Activated B cell treated with CpG ODN at 0.5 μM for 24 hours (primary cell): ENCODE data around the gene EPHA5. TPM values are rescaled to one million over a fixed set of nuclear protein-coding genes. Genes with fewer than 3 reads are reported as not detected.

ENCODE experiments used
- ATAC-seq: fragments of 200-7000 bp; cut with Tn5 transposase; one replicate; pipeline ENCODE4 v1.10.0; 2021; ENCODE audit warnings: low read depth, mild to moderate bottlenecking, moderate library complexity
- CTCF ChIA-PET: fragments of 350-600 bp; sonication (Branson Sonifier 250); formaldehyde crosslinking; loops from one replicate; lab custom pipeline; 2021; ENCODE audit warnings: antibody characterized with exemption; lab: Charles Lee
- POLR2A ChIA-PET: fragments of 350-600 bp; sonication (Branson Sonifier 250); formaldehyde crosslinking; loops from one replicate; lab custom pipeline; 2021; ENCODE audit warnings: antibody characterized with exemption; lab: Charles Lee
- DNase-seq: peaks from one replicate; pipeline ENCODE4 v3.0.0; 2022
- H3K27ac Mint-ChIP-seq: one replicate; pipeline ENCODE4 v1.8.0; 2020; ENCODE audit warnings: mixed read lengths
- H3K27me3 Mint-ChIP-seq: one replicate; pipeline ENCODE4 v1.8.0; 2021; ENCODE audit warnings: mixed read lengths
- H3K36me3 Mint-ChIP-seq: one replicate; pipeline ENCODE4 v1.8.0; 2021; ENCODE audit warnings: low read depth, mixed read lengths
- H3K4me1 Mint-ChIP-seq: one replicate; pipeline ENCODE4 v1.8.0; 2021; ENCODE audit warnings: mixed read lengths
- H3K4me3 Mint-ChIP-seq: one replicate; pipeline ENCODE4 v1.8.0; 2020; ENCODE audit warnings: mild to moderate bottlenecking, mixed read lengths
- H3K9me3 Mint-ChIP-seq: one replicate; pipeline ENCODE4 v1.8.0; 2020; ENCODE audit warnings: mixed read lengths
- intact Hi-C: fragments of 100-400 bp; cut with micrococcal nuclease; formaldehyde crosslinking; loops from one replicate; pipeline ENCODE4 v1.15.1; 2024
- total RNA-seq: library from RNA; stranded (reverse); gene quantifications from 2 replicates; pipeline ENCODE4 v1.2.3, GENCODE V29; 2022
- TF ChIP-seq, protein P1 (sequence below): fragments of 200-600 bp; IDR thresholded peaks from one replicate; pipeline ENCODE4 v1.8.0; 2022; ENCODE audit warnings: antibody characterized with exemption, mild to moderate bottlenecking

The EPHA5 gene
- total RNA-seq, 1 donor from 2014 or later = not detected

DNA sequence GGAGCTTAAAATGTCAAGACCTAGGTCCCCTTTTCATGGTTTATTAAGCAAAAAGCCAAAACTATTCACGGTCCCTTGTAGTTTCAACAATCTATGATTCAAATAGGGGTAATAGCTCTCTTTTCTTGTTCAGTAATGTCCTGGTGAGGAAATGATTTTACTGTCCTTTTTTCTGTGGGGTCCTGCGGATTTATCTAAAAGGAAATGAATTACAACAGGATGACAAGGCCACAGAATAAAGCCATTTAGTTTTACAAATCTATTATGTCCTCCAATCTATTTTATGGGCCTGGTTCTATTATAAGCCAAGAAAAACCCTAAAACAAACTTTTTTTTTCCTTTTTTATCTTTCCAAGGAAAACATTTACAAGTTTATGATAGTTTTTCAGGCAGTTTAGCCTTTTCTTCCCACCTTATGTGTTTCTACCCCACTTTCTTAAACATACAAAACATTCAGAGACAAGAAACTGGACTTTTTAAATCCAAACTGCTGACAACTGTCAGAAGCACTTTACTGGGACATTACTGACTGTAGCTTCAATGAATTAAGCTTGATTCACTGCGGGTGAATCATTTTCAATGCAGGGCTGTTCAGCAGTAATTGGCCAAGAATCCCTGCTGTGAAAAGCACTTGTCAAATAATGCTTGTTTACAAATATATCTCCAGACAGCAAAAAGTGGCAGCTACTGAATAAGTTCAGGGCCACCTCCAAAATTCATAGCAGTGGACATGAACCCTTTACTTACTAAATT lies 4.3 kb downstream of the EPHA5 start:
- ChIA-PET CTCF (no interaction called here), POLR2A (no interaction called here)
- no peaks in the 10 kb centered on the region for H3K4me1 Mint-ChIP-seq
- no peak overlapping the region for H3K4me3 Mint-ChIP-seq
- TF ChIP-seq, protein P1, sequence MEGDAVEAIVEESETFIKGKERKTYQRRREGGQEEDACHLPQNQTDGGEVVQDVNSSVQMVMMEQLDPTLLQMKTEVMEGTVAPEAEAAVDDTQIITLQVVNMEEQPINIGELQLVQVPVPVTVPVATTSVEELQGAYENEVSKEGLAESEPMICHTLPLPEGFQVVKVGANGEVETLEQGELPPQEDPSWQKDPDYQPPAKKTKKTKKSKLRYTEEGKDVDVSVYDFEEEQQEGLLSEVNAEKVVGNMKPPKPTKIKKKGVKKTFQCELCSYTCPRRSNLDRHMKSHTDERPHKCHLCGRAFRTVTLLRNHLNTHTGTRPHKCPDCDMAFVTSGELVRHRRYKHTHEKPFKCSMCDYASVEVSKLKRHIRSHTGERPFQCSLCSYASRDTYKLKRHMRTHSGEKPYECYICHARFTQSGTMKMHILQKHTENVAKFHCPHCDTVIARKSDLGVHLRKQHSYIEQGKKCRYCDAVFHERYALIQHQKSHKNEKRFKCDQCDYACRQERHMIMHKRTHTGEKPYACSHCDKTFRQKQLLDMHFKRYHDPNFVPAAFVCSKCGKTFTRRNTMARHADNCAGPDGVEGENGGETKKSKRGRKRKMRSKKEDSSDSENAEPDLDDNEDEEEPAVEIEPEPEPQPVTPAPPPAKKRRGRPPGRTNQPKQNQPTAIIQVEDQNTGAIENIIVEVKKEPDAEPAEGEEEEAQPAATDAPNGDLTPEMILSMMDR = no peak
- intact Hi-C loops = no loop called here
- DNase-seq (no peak), ATAC-seq (no peak)
- H3K9me3 Mint-ChIP-seq = peaks cover 2% of the 10 kb centered on the region
- H3K27ac Mint-ChIP-seq = no peak overlapping the region
- no peaks in the 10 kb centered on the region for H3K36me3 Mint-ChIP-seq
- H3K27me3 Mint-ChIP-seq = peaks cover 31% of the 10 kb centered on the region

DNA sequence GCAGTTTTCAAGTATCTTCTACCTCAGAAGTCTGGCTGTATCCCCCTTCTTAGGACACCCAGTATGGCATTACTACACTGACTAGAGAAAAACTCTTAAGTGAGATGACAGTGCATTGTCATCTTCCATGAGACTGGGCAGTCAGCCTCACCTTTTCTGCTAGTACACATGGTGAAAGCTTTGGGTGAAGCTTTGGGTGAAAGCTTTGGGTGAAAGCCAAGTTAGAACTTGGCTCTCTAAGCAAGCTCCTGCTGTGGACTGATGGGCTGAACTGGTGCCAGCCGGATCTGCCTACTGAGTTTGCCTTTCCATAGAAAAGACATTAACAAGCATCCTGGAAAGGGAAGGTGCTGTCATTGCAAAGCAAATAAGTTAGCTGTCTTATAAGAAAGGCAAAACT lies 8.8 kb downstream of the EPHA5 start:
- TF ChIP-seq, protein P1 = no peak
- Mint-ChIP-seq H3K36me3 (no peaks in the 10 kb centered on the region), H3K27ac (no peak overlapping the region), H3K4me1 (no peaks in the 10 kb centered on the region), H3K4me3 (no peak overlapping the region), H3K27me3 (no peaks in the 10 kb centered on the region), H3K9me3 (peaks cover 2% of the 10 kb centered on the region)
- POLR2A ChIA-PET = no interaction called here
- intact Hi-C loops = no loop called here
- DNase-seq (no peak), ATAC-seq (no peak)
- CTCF ChIA-PET = no interaction called here

- TF ChIP-seq, protein P1 = no peak
- Mint-ChIP-seq H3K27ac (no peak overlapping the region), H3K9me3 (peaks cover 2% of the 10 kb centered on the region), H3K27me3 (no peaks in the 10 kb centered on the region), H3K36me3 (no peaks in the 10 kb centered on the region), H3K4me3 (no peak overlapping the region), H3K4me1 (no peaks in the 10 kb centered on the region)
- DNase-seq (no peak), ATAC-seq (no peak)
- intact Hi-C loops = no loop called here
- ChIA-PET POLR2A (no interaction called here), CTCF (no interaction called here)
Observed at GRCh38 chr4:65658117-65658516, 12.2 kb downstream of the EPHA5 start.

- intact Hi-C loops = no loop called here
- Mint-ChIP-seq H3K36me3 (no peaks in the 10 kb centered on the region), H3K27me3 (no peaks in the 10 kb centered on the region), H3K27ac (no peak overlapping the region), H3K4me1 (no peaks in the 10 kb centered on the region), H3K9me3 (no peaks in the 10 kb centered on the region), H3K4me3 (no peak overlapping the region)
- CTCF ChIA-PET = no interaction called here
- ATAC-seq (no peak), DNase-seq (no peak)
- TF ChIP-seq, protein P1 = no peak
- POLR2A ChIA-PET = no interaction called here
Observed at GRCh38 chr4:65656008-65656407, 14.3 kb downstream of the EPHA5 start.

DNA sequence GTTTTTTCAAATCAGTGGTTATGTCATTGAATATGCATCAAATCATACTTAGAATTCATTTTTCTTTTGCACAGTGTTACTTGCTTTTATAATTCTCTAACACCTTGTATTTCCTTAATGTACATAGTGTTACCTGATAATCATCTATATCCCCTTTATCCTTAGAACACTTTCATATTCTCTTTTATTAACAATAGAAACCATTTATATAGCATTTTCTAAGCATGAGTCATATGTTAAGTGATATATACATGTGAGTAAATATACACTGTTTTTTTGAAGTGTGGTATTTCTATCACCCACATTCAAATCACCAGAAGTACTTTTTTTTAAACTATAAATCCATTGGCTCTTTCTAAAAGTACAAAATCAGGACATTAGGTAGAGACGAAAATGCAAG lies 15.3 kb downstream of the EPHA5 start:
- ChIA-PET POLR2A (no interaction called here), CTCF (no interaction called here)
- no peaks in the 10 kb centered on the region for H3K9me3 Mint-ChIP-seq
- no peak overlapping the region for H3K4me3 Mint-ChIP-seq
- no peak overlapping the region for H3K27ac Mint-ChIP-seq
- DNase-seq (no peak), ATAC-seq (no peak)
- TF ChIP-seq, protein P1 = no peak
- H3K27me3 Mint-ChIP-seq = no peaks in the 10 kb centered on the region
- H3K4me1 Mint-ChIP-seq = no peaks in the 10 kb centered on the region
- no peaks in the 10 kb centered on the region for H3K36me3 Mint-ChIP-seq
- intact Hi-C loops = no loop called here
